ENCODE results near the gene B9D1.

Gene B9D1

DNA sequence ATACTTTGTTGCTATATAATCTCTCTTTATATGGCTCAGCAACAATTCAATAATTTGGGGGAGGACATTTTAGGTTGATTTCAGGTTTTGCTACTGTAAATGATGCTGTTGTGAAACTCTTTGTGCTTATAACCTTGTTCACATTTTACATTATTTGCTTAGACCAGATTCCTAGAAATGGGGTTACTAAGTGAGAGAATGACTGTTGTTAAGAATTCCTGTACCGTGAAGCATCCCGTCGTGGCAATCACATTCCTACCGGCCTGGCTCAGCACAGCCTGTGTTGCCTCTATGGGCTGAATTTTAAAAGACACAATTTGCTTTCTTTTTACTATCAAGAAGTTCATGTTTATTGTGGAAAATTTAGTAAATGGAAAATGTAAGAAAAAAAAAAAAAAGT is 31.4 kb downstream of the B9D1 start:
- H3K4me3 Mint-ChIP-seq, result no peak overlapping the region
- H3K27ac Mint-ChIP-seq, result no peak overlapping the region
- no peaks in the 10 kb centered on the region for H3K27me3 Mint-ChIP-seq
- no peaks in the 10 kb centered on the region for H3K4me1 Mint-ChIP-seq
- no peaks in the 10 kb centered on the region for H3K9me3 Mint-ChIP-seq
- peaks cover under 1% of the 10 kb centered on the region for H3K36me3 Mint-ChIP-seq

DNA sequence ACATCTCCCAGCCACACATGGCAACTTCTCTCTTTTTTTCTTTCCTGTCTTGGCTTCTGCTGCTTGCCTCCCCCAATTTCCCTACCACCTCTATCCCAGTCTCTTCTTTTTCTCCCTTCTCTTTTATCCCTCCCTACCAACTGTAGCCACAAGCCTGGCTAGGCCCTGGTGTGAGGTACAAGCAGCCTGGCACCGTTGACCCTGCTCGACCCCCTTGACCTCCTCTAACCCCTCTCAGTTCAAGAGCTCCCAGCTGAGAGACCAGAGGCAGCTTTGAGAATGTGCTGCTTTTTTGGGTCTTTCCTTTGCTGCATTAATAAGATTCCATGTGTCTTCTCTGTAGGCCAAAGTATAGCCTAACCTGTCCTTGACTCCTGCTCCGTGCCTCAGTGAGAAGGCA is 32.3 kb downstream of the B9D1 start:
- Mint-ChIP-seq H3K27ac (no peak overlapping the region), H3K27me3 (no peaks in the 10 kb centered on the region), H3K36me3 (peaks cover 6% of the 10 kb centered on the region), H3K4me1 (no peaks in the 10 kb centered on the region), H3K9me3 (peaks cover 4% of the 10 kb centered on the region), H3K4me3 (no peak overlapping the region)

- peaks cover 9% of the 10 kb centered on the region for H3K9me3 Mint-ChIP-seq
- no peak overlapping the region for H3K4me3 Mint-ChIP-seq
- H3K4me1 Mint-ChIP-seq, result no peaks in the 10 kb centered on the region
- H3K27me3 Mint-ChIP-seq, result no peaks in the 10 kb centered on the region
- no peak overlapping the region for H3K27ac Mint-ChIP-seq
- peaks cover 10% of the 10 kb centered on the region for H3K36me3 Mint-ChIP-seq
Observed at GRCh38 chr17:19329839-19330238, 32.7 kb downstream of the B9D1 start.

DNA sequence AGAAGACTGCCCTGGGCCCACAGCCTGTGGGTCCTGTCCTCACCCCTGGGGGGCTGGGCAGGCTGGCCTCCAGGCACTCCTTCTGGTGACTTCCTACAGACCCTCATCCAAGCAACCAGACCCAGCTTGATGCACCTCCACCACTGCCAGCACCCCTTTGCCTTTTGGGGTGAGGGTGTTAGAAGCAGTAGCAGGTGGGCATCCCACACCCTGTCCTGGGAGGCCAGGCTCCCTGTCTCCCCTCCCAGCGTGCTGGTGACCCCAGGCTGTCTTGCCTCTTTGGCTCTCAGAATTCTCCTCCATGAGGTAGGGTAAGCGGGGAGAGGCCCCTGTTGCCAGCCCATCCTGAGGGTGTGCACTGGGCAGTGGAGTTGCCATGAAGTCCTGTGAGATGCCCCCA is 33.4 kb downstream of the B9D1 start:
- H3K27me3 Mint-ChIP-seq, result no peaks in the 10 kb centered on the region
- H3K9me3 Mint-ChIP-seq, result peaks cover 10% of the 10 kb centered on the region
- peaks cover 11% of the 10 kb centered on the region for H3K36me3 Mint-ChIP-seq
- no peak overlapping the region for H3K4me3 Mint-ChIP-seq
- no peaks in the 10 kb centered on the region for H3K4me1 Mint-ChIP-seq
- no peak overlapping the region for H3K27ac Mint-ChIP-seq

DNA sequence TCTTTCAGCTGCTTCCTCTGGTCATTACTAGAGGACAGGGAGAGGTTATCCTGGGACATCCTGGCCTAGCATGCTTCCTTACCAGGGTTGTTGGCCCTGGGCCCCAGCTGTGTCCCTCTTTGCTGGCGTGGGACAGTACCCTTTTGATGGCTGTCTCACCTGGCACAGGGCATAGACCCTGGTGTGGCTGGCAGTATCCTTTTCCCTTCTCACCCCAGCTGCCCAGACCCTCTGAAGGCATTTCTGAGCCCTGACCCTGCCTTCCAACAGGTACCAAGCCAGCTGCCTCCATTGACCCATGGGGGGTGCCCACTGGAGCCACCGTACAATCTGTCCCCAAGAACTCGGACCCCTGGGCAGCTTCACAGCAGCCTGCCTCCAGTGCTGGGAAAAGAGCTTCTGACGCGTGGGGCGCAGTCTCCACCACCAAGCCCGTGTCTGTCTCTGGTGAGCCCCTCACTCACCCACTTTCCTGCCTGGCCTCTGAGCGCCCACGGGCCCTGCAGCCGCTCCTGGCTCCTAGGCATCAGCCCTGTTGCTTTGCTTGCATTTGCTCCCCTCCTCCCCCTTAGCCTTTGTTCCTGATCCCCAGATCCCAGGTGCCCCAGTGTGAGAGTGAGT is 34.0 kb downstream of the B9D1 start:
- Mint-ChIP-seq H3K36me3 (peaks cover 13% of the 10 kb centered on the region), H3K4me1 (no peaks in the 10 kb centered on the region), H3K9me3 (peaks cover 10% of the 10 kb centered on the region), H3K27me3 (no peaks in the 10 kb centered on the region), H3K4me3 (no peak overlapping the region), H3K27ac (no peak overlapping the region)

GRCh38 chr17:19327031-19327783 is 35.3 kb downstream of the B9D1 start:
- peaks cover 13% of the 10 kb centered on the region for H3K36me3 Mint-ChIP-seq
- H3K4me3 Mint-ChIP-seq, result no peak overlapping the region
- no peaks in the 10 kb centered on the region for H3K27me3 Mint-ChIP-seq

DNA sequence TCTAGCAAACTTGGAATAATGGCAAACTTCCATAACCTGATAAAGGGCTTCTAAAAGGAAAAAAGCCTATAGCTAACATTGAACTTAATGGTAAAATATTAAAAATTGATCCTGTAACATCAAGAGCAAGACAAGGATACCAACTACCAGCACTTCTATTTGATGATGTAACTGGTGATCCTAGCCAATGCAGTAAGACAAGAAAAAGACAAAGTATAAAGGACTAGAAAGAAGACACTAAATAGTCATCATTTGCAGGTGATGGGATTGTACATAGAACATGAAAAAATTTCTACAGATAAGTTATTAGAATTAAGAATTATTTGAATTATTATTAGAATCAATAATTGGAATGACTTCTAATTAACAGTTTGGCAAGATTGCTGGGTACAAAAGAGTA is 37.0 kb downstream of the B9D1 start:
- peaks cover 13% of the 10 kb centered on the region for H3K36me3 Mint-ChIP-seq
- no peaks in the 10 kb centered on the region for H3K4me1 Mint-ChIP-seq
- H3K27me3 Mint-ChIP-seq, result no peaks in the 10 kb centered on the region
- H3K4me3 Mint-ChIP-seq, result no peak overlapping the region
- H3K27ac Mint-ChIP-seq, result no peak overlapping the region
- peaks cover 10% of the 10 kb centered on the region for H3K9me3 Mint-ChIP-seq

More at GRCh38 chr17:19327031-19327783, 35.3 kb downstream of the B9D1 start:
- no peak overlapping the region for H3K27ac Mint-ChIP-seq
- peaks cover 10% of the 10 kb centered on the region for H3K9me3 Mint-ChIP-seq
- no peaks in the 10 kb centered on the region for H3K4me1 Mint-ChIP-seq

DNA sequence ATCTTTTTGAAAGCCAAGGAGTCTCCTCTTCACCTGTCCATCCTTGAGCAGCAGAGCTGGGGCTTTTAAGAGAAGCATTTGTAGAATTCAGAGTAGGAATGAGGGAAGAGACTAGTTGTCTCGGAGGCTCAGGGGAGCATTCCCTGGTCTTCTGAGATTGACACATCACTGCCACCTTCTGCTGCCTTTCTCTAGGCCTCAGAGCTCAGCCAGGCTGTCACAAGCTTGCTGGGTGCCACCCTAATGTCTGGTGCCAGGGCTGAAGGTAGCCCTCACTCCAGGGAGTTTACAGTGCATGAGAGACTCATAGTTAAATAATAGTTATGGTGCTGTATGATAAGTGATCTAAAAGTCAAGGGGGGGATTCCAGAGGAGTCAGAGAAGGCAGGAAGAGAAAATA is 39.7 kb downstream of the B9D1 start:
- Mint-ChIP-seq H3K27ac (no peak overlapping the region), H3K4me1 (no peaks in the 10 kb centered on the region), H3K36me3 (peaks cover 13% of the 10 kb centered on the region), H3K4me3 (no peak overlapping the region), H3K27me3 (no peaks in the 10 kb centered on the region), H3K9me3 (peaks cover 10% of the 10 kb centered on the region)

GRCh38 chr17:19322129-19322505 is 40.4 kb downstream of the B9D1 start:
- no peaks in the 10 kb centered on the region for H3K4me1 Mint-ChIP-seq
- H3K27me3 Mint-ChIP-seq, result no peaks in the 10 kb centered on the region
- peaks cover 10% of the 10 kb centered on the region for H3K9me3 Mint-ChIP-seq
- H3K27ac Mint-ChIP-seq, result no peak overlapping the region
- no peak overlapping the region for H3K4me3 Mint-ChIP-seq
- peaks cover 13% of the 10 kb centered on the region for H3K36me3 Mint-ChIP-seq

- Mint-ChIP-seq H3K4me1 (no peaks in the 10 kb centered on the region), H3K27me3 (no peaks in the 10 kb centered on the region), H3K9me3 (peaks cover 10% of the 10 kb centered on the region), H3K36me3 (peaks cover 13% of the 10 kb centered on the region), H3K27ac (no peak overlapping the region), H3K4me3 (no peak overlapping the region)
Observed at GRCh38 chr17:19321481-19322128, 40.9 kb downstream of the B9D1 start.

- Mint-ChIP-seq H3K4me3 (no peak overlapping the region), H3K4me1 (no peaks in the 10 kb centered on the region)
Observed at GRCh38 chr17:19320876-19321275, 41.6 kb downstream of the B9D1 start.

DNA sequence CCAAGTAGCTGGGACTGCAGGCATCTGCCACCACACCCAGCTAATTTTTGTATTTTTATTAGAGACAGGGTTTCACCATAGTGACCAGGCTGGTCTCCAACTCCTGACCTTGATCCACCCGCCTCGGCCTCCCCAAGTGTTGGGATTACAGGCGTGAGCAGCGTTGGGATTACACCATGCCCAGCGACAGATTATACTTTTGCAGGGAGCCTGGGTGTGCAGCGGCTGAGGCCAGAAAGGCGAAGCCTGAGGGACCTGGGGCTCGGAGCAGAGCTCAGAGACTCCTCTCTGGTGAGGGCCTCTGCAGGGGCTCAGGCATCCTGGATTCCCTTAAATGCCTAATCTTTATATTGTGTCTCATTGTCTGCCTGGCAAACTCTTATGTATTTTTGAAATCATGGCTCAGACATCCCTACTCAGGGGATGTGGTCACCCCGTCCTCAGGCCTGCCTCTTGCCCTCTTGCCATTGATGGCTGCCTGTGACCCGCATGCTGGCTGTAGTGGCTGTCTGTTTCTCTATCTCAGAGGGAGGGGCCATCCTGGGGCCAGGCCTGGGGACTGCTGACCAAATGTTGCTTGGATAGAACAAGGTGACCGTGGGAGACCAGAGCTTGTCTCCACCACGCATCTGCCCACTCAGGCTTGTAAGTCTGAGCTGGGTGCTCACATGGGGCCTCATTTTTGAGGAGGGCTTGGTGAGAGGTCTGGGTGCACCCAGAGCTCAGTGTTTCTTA is 42.6 kb downstream of the B9D1 start:
- no peak overlapping the region for H3K27ac Mint-ChIP-seq
- H3K36me3 Mint-ChIP-seq, result peaks cover 4% of the 10 kb centered on the region
- no peaks in the 10 kb centered on the region for H3K27me3 Mint-ChIP-seq
- H3K9me3 Mint-ChIP-seq, result peaks cover 2% of the 10 kb centered on the region
- no peak overlapping the region for H3K4me3 Mint-ChIP-seq
- no peaks in the 10 kb centered on the region for H3K4me1 Mint-ChIP-seq

More at GRCh38 chr17:19320876-19321275, 41.6 kb downstream of the B9D1 start:
- peaks cover 10% of the 10 kb centered on the region for H3K36me3 Mint-ChIP-seq
- H3K27me3 Mint-ChIP-seq, result no peaks in the 10 kb centered on the region
- H3K9me3 Mint-ChIP-seq, result peaks cover 10% of the 10 kb centered on the region
- H3K27ac Mint-ChIP-seq, result no peak overlapping the region

GRCh38 chr17:19318611-19319010 is 43.9 kb downstream of the B9D1 start:
- Mint-ChIP-seq H3K36me3 (peaks cover 3% of the 10 kb centered on the region), H3K27ac (no peak overlapping the region), H3K4me3 (no peak overlapping the region), H3K9me3 (no peaks in the 10 kb centered on the region), H3K4me1 (no peaks in the 10 kb centered on the region), H3K27me3 (no peaks in the 10 kb centered on the region)

GRCh38 chr17:19317359-19318095 is 45.0 kb downstream of the B9D1 start:
- peaks cover 5% of the 10 kb centered on the region for H3K36me3 Mint-ChIP-seq
- H3K4me1 Mint-ChIP-seq, result no peaks in the 10 kb centered on the region
- H3K27ac Mint-ChIP-seq, result no peak overlapping the region
- no peaks in the 10 kb centered on the region for H3K27me3 Mint-ChIP-seq
- H3K4me3 Mint-ChIP-seq, result no peak overlapping the region
- H3K9me3 Mint-ChIP-seq, result no peaks in the 10 kb centered on the region

- no peak overlapping the region for H3K27ac Mint-ChIP-seq
- no peak overlapping the region for H3K4me3 Mint-ChIP-seq
- no peaks in the 10 kb centered on the region for H3K9me3 Mint-ChIP-seq
- H3K27me3 Mint-ChIP-seq, result no peaks in the 10 kb centered on the region
- peaks cover 5% of the 10 kb centered on the region for H3K36me3 Mint-ChIP-seq
- no peaks in the 10 kb centered on the region for H3K4me1 Mint-ChIP-seq
Observed at GRCh38 chr17:19316761-19317358, 45.7 kb downstream of the B9D1 start.
